Brain microvascular endothelial cell (primary cell): ENCODE data around the gene IL4R.
"Not testable (repeated sequence)": the region's sequence is repeated elsewhere in the genome, so short reads cannot be mapped to it uniquely, and the experiment has no call there.

Experiments used
- DNase-seq: peaks from one replicate; pipeline ENCODE4 v3.0.0-alpha.2; 2020
- H3K27ac ChIP-seq: fragments of 250-450 bp; sonication (Bioruptor Pico); 2 replicates; pipeline ENCODE4 v1.5.1; 2020; ENCODE audit warnings: mild to moderate bottlenecking, moderate library complexity
- H3K27me3 ChIP-seq: fragments of 250-450 bp; sonication (Bioruptor Pico); replicated peaks from 2 replicates; pipeline ENCODE4 v1.5.1; 2020; ENCODE audit warnings: mild to moderate bottlenecking
- H3K36me3 ChIP-seq: fragments of 250-450 bp; sonication (Bioruptor Pico); replicated peaks from 2 replicates; pipeline ENCODE4 v1.5.1; 2020; ENCODE audit warnings: mild to moderate bottlenecking
- H3K4me3 ChIP-seq: 2 replicates; pipeline ENCODE4 v1.5.1; 2011; ENCODE audit warnings: low read depth, mild to moderate bottlenecking, control low read depth, low read length, moderate library complexity
- CTCF ChIP-seq: IDR thresholded peaks from 2 replicates; pipeline ENCODE4 v1.5.1; 2011; ENCODE audit warnings: low read depth, mild to moderate bottlenecking, moderate library complexity, low read length, control low read depth, inconsistent platforms; ENCODE audit errors: missing control alignments
- in situ Hi-C: cut with HindIII; loops from 2 replicates; pipeline ENCODE4 v1.10.0; 2017; ENCODE audit warnings: low sequenced_read_pairs, low pct_ligation_motif_present

IL4R gene

DNA sequence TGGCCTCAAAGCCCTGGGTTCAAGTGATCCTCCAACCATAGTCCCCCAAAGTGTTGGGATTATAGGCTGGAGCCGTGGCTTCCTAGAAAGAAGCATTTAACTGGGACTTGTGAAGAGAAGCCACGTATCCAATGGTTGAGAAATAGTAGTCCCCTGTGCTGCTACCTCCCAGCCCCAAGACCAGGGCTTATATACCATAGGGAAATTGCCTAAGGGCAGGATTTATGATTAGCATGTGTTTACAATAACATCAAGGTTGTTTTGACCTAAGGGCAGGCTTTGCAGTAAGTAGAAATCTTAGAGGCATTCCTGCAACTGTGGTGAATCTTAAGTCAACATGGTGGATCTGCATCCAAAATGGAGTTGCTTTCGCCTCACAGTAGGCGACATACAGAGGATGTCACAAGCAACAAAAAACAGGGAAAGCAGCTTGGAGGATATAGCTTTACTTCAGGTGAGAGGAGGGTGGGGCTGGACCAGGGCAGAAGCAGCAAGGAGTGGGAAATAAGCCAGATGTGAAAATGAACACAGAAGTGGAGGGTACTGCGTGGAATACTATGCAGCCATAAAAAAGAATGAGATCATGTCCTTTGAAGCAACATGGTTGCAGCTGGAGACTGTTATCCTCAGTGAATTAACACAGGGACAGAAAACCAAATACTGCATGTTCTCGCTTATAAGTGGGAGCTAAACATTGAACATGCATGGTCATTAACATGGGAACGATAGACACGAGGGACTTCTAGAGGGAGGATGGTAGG, 26.5 kb upstream of the IL4R start:
- Histone ChIP-seq H3K36me3 (no peaks in the 10 kb centered on the region), H3K27ac (peak overlapping the region; percentile 46), H3K4me3 (no peak overlapping the region), H3K27me3 (no peaks in the 10 kb centered on the region)
- TF ChIP-seq CTCF, result no peak
- in situ Hi-C loops, result no loop called here
- no peak for DNase-seq

DNA sequence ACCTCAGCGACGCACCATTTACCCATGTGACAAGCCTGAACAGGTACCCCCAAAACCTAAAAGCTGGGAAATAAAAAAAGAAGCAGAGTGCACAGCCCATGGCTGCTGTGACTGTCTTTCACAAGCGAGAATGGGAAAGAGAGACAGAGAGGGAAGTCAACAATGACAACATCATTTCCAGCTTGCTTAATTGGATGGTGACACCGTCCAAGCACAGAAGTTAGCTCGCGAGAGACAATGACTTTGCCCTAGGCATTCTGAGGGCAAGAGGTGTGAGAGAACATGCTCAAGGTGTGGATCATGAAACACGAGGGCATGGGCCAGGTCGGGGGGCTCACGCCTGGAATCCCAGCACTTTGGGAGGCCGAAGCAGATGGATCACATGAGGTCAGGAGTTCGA, 25.9 kb upstream of the IL4R start:
- Histone ChIP-seq H3K4me3 (no peak overlapping the region), H3K27ac (no peak overlapping the region), H3K27me3 (no peaks in the 10 kb centered on the region), H3K36me3 (no peaks in the 10 kb centered on the region)
- TF ChIP-seq CTCF, result no peak
- in situ Hi-C loops, result no loop called here
- DNase-seq, result no peak

DNA sequence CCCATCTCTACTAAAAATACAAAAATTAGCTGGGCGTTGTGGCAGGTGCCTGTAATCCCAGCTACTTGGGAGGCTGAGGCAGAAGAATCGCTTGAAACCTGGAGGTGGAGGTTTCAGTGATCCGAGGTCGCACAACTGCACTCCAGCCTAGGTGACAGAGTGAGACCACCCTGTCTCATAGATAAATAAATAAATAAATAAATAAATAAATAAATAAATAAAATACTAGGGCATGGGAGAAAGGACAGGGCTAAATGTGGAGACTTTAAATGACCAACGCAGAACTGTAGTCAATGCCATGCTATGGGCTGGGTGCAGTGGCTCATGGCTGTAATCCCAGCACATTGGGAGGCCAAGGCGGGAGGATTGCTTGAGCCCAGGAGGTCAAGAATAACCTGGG, 25.5 kb upstream of the IL4R start:
- DNase-seq, H3K27ac ChIP-seq, H3K4me3 ChIP-seq, H3K27me3 ChIP-seq, in situ Hi-C loops, H3K36me3 ChIP-seq: not testable (repeated sequence)

- Histone ChIP-seq H3K27me3 (no peaks in the 10 kb centered on the region), H3K4me3 (no peak overlapping the region), H3K36me3 (no peaks in the 10 kb centered on the region), H3K27ac (no peak overlapping the region)
- in situ Hi-C loops, result no loop called here
- no peak for DNase-seq
- no peak for TF ChIP-seq CTCF
Observed at GRCh38 chr16:27289669-27290068, 24.1 kb upstream of the IL4R start.

DNA sequence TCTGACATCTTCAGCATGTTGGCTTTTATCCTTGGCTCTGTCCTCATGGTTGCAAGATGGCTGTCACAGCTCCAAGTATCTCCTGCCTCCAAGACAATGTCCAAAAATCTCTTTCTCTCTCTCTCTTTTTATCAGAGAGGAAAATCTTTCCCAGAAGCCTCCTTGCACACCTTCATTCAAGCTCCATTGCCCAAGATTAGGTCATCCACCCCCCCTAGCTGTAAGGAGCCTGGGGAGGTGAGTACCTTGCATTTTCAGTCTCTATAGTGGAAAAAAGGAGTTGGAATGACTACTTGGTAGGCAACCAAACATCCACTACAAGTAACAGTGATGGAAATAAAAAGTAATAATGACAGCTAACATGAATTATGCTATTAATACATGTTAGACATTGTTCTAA, 23.2 kb upstream of the IL4R start:
- in situ Hi-C loops, result no loop called here
- TF ChIP-seq CTCF, result no peak
- no peak for DNase-seq
- Histone ChIP-seq H3K36me3 (no peaks in the 10 kb centered on the region), H3K27ac (no peak overlapping the region), H3K4me3 (no peak overlapping the region), H3K27me3 (no peaks in the 10 kb centered on the region)

- no peak for DNase-seq
- H3K4me3 ChIP-seq, result no peak overlapping the region
- no peak for TF ChIP-seq CTCF
- no peak overlapping the region for H3K27ac ChIP-seq
- in situ Hi-C loops, result no loop called here
- H3K27me3 ChIP-seq, result no peaks in the 10 kb centered on the region
- H3K36me3 ChIP-seq, result no peaks in the 10 kb centered on the region
Observed at GRCh38 chr16:27291106-27291505, 22.7 kb upstream of the IL4R start.
